Neural crest cell (in vitro differentiated cells): ENCODE data around the gene C2CD3. TPM values are rescaled to one million over a fixed set of nuclear protein-coding genes. Genes with fewer than 3 reads are reported as not detected.

Experiments used
- DNase-seq: peaks from one replicate; pipeline ENCODE4 v3.0.0; 2021; ENCODE audit warnings: low read depth, mixed read lengths, low spot score
- H3K27ac Mint-ChIP-seq: one replicate; pipeline ENCODE4 v1.8.0; 2021; ENCODE audit warnings: mild to moderate bottlenecking, mixed read lengths; ENCODE audit not compliant: unreplicated experiment
- H3K27me3 Mint-ChIP-seq: 2 replicates; pipeline ENCODE4 v1.8.0; 2021; ENCODE audit warnings: low read depth, mild to moderate bottlenecking, mixed read lengths
- H3K36me3 Mint-ChIP-seq: 2 replicates; pipeline ENCODE4 v1.8.0; 2021; ENCODE audit warnings: low read depth, mild to moderate bottlenecking, mixed read lengths
- H3K4me1 Mint-ChIP-seq: 2 replicates; pipeline ENCODE4 v1.8.0; 2021; ENCODE audit warnings: mixed read lengths
- H3K4me3 Mint-ChIP-seq: one replicate; pipeline ENCODE4 v1.8.0; 2021; ENCODE audit warnings: mild to moderate bottlenecking, mixed read lengths
- H3K9me3 Mint-ChIP-seq: 2 replicates; pipeline ENCODE4 v1.8.0; 2021; ENCODE audit warnings: mixed read lengths
- total RNA-seq: library from RNA; stranded (reverse); gene quantifications from 2 replicates; pipeline ENCODE4 v1.2.1, GENCODE V29; 2021
- TF ChIP-seq, protein P1 (sequence below): fragments of 200-600 bp; sonication (generic); conservative IDR thresholded peaks from 2 replicates; pipeline ENCODE4 v1.5.0; 2021; ENCODE audit warnings: antibody characterized with exemption, mild to moderate bottlenecking

The C2CD3 gene
- total RNA-seq, 1 donor from 2014 or later: 41.9 TPM

DNA sequence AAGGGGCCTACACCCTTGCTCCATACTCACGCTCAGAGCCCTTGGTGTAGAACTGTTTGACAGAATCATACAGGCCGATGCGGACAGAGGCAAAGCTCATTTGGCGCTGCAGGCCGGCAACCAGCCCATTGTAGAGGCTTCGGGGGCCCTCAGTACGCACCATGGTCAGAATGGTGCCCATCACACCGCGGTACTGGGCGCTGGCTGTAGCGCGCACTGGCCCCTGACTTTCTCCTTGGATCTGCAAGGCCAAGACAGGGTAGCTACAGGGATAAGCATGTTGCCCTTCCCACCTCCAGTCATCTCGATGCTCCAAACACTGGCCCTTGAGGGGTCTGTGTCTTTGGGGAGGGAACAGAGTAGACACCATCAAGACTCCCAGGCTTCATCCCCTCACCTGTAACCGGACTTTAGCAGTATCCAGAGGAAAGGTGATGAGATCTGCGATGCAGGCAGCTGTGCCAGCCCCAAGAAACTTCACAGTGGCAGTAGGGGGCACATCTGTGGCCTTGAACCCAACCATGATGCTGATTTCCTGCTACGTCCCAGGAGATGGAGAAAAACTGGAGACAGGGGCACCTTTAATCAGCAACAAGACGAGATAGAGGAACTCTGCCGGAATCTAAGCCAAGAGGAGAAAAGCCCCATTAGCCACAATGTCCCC is 192.8 kb downstream of the C2CD3 start:
- Mint-ChIP-seq H3K4me1 (peaks cover 32% of the 10 kb centered on the region), H3K36me3 (peaks cover 30% of the 10 kb centered on the region), H3K9me3 (no peaks in the 10 kb centered on the region), H3K27ac (no peak overlapping the region), H3K4me3 (peak overlapping the region; percentile 19), H3K27me3 (no peaks in the 10 kb centered on the region)
- TF ChIP-seq, protein P1, sequence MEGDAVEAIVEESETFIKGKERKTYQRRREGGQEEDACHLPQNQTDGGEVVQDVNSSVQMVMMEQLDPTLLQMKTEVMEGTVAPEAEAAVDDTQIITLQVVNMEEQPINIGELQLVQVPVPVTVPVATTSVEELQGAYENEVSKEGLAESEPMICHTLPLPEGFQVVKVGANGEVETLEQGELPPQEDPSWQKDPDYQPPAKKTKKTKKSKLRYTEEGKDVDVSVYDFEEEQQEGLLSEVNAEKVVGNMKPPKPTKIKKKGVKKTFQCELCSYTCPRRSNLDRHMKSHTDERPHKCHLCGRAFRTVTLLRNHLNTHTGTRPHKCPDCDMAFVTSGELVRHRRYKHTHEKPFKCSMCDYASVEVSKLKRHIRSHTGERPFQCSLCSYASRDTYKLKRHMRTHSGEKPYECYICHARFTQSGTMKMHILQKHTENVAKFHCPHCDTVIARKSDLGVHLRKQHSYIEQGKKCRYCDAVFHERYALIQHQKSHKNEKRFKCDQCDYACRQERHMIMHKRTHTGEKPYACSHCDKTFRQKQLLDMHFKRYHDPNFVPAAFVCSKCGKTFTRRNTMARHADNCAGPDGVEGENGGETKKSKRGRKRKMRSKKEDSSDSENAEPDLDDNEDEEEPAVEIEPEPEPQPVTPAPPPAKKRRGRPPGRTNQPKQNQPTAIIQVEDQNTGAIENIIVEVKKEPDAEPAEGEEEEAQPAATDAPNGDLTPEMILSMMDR: no peak
- DNase-seq: no peak

DNA sequence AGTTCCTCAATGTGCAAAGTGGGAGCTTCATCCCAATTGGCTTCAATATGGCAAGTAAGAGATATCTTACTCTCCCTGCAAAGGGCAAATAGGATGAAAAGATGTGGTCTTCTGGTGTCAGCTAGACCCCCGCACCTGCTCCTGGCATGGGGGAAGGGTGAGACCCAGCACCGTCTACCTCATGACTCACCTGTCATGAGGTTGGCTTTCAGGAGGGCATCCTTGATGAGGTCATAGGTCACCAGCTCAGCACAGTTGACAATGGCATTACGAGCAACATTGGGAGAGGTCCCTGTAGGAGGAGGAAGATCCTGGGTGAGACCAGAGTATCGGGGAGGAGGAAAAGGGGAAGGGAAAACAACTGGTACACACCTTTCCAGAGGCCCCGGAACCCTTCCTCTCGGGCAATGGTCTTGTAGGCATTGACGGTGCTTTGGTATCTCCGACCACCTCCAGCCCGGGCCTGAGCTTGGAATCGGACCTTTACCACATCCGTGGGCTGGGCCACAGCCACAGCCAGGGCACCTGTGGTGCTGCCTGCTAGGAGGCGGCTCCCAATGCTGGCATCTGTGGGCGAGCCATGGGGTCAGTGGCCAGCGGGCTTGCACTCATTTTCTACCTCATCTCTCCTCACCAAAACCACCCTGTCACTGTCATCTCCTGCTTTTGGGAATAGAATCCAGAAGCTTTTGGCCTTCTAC is 194.2 kb downstream of the C2CD3 start:
- TF ChIP-seq, protein P1: no peak
- DNase-seq: no peak
- Mint-ChIP-seq H3K36me3 (peaks cover 30% of the 10 kb centered on the region), H3K9me3 (no peaks in the 10 kb centered on the region), H3K4me3 (no peak overlapping the region), H3K4me1 (peaks cover 19% of the 10 kb centered on the region), H3K27ac (no peak overlapping the region), H3K27me3 (no peaks in the 10 kb centered on the region)

DNA sequence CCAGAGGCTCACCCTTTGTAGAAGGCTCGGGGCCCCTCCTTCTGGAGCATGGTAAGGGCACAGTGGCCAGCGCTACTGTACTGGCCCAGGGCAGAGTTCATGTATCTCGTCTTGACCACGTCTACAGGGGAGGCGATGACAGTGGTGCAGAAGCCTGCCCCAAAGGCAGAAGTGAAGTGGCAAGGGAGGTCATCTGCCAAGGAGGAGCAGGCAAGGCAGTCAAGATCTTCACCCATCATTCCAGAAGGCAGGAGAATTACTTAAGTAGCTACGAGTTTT is 195.4 kb downstream of the C2CD3 start:
- Mint-ChIP-seq H3K27ac (no peak overlapping the region), H3K4me3 (no peak overlapping the region), H3K4me1 (peaks cover 7% of the 10 kb centered on the region), H3K9me3 (no peaks in the 10 kb centered on the region), H3K27me3 (no peaks in the 10 kb centered on the region), H3K36me3 (peaks cover 28% of the 10 kb centered on the region)
- TF ChIP-seq, protein P1: no peak
- DNase-seq: no peak

DNA sequence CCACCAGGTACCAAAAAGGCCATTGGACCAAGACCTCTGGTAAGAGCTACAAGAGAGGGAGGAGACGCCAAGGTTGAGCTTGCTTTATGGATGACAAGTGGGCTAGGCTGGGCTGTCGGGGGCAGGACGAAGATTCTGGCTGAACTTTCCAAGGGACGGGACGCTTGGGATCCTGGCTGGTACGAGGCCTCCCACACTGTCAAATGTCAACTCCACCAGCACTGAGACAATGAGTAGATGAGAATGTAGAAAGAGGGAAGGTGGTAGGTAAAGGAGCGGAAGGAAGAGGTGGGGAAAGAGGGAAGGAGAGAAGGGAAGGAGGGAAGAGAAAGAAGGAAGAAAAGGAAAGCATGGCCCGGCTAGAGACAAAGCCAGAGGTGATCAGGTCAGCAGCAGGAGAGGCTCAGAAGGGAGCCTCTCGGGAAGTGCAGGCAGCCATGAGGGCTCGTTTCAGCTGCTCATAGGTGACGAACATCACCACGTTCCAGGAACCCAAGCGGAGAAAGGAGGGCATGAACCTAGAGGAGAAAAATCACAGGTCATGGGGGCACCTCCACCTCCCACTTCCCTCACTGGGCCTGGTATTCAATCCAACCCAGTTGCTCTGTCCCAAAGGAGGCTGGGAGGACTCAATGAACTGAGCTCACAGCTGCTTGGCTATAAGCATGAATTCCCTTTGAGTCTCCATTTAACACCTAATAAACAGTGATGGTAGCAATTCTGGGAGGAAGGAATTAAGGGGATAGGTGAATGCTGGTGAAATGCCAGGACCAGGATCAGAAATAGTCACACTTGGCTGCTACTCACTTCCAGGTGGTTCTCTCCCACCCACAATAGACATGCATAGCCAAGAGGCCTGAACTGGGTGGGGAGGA is 196.0 kb downstream of the C2CD3 start:
- DNase-seq: no peak
- Mint-ChIP-seq H3K27me3 (no peaks in the 10 kb centered on the region), H3K9me3 (no peaks in the 10 kb centered on the region), H3K36me3 (peaks cover 28% of the 10 kb centered on the region), H3K27ac (no peak overlapping the region), H3K4me1 (peaks cover 4% of the 10 kb centered on the region), H3K4me3 (no peak overlapping the region)
- TF ChIP-seq, protein P1: no peak

DNA sequence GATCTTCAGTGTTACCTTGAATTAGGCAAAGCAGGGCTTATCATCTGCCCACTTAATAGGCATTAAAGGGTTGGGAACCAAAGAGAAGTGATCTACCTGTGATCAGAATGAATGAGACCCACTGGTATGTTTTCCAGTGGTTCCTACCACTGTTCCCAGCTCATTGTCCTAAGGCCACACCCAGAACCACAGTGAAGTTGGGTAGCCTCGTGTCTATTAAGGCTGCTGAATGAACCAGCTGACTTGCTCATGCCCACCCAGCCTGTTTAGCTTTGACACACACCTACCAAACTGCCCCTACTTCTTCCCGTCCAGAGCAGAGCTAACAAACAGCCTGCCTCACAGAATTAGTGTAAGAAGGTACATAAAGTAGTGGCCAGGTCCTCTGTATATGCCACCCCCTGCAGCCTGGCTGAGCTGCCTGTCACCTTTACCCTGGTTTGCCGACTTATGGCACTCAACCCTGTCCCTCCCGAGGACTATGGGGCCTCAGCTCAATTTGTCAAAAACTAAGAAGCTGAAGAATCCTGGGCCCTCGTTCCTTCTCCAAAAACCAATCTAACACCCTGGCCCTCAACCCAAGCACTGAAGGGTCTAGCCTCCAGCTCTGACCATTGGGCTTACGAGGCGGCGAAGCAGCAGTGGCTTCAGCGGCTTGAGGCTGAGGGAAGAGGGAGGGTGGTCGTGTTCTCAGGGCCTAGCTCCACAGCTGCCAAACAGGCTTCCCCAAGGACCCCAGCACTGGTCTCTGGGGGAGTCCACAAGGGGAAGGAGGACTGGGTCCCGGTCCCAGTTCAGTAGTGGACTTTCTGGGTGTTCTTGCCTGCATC is 198.0 kb downstream of the C2CD3 start:
- H3K9me3 Mint-ChIP-seq: no peaks in the 10 kb centered on the region
- TF ChIP-seq, protein P1: no peak
- H3K36me3 Mint-ChIP-seq: peaks cover 24% of the 10 kb centered on the region
- no peak for DNase-seq
- peaks cover 4% of the 10 kb centered on the region for H3K27me3 Mint-ChIP-seq
- no peaks in the 10 kb centered on the region for H3K4me1 Mint-ChIP-seq
- H3K27ac Mint-ChIP-seq: no peak overlapping the region
- H3K4me3 Mint-ChIP-seq: no peak overlapping the region
